ENCODE data around the gene MYO19.
"Not testable (repeated sequence)": the region's sequence is repeated elsewhere in the genome, so short reads cannot be mapped to it uniquely, and the experiment has no call there.

Gene MYO19

DNA sequence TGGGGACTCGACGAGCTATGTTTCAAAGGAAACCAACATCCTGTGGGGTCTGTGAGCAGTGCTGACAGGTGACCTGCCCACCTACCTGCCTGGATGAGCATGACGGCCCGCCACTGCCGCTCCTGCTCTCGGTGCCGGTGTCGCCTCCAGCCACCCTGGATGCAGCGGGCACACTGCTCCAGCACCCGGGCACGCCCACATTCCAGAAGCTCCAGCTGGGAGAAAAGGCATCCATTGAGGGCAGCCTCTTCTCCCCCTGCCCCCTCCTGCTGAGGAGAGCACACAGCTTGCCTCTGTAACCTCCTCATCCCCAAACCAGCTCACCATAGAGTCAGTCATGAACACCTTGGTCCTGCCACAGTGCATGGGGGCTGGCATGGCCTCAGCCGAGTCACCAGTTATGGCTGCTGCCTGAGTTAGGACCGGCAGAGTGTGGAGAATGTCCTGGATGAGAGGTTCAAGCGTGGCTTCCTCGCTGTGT lies 33.9 kb downstream of the MYO19 start:
- FAIRE-seq (no peak), DNase-seq (ENCODE audit: low spot score) (no peak)

DNA sequence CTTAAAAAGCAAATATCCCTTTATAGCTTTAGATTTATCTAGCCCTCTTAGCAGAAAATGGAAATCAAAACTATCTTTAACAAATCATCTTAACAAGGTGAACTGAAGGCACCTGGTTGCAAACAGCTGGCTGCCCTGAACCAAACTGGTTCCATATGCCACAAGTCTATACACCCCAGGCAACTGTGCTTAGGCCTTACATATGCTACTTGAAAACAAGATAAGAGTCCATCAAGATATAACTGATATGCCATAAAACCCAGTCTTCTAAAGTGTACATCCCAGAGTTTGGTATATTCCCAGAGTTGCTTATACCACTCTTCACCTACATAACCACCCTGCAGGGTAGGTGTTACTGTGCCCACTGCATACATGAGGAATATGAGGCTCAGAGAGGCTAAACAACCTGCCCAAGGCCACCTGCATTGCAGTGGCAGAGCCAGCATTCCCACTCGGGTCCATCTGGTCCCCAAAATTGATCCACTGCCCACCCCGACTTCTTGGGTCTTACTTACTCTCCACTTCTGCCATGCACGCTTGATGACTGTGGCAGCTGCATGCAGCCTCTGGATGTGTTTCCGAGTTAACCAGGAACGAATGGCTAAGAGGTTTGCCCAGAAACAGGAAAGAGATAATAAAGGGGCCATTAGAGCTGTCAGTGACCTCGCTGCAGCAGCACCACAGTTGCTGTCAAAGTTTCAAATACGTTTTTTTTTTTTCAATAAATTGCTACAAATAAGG lies 35.9 kb downstream of the MYO19 start:
- no peak for FAIRE-seq

DNA sequence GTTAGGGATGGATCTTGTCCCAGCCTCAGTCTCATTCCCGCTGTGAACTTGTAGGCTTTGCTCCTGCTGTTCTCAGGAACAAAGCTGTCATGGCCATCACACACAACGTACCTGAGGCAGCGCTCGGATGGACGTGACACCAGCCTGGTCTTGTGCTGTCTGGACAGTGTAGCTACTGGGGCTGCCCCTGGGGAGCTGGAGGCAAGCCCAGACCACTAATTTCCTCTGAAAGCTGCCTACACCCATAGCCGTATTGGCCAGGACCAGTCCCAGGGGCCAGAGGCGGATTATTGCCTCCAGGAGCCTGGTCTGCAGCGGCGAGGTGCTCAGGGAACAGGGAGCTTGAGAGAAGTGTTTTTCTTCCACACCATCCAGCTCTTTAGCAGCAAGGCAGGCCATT lies 36.5 kb downstream of the MYO19 start:
- no peak for DNase-seq (ENCODE audit: low spot score)
- FAIRE-seq: no peak

More for the DNA sequence above, 35.9 kb downstream of the MYO19 start:
- DNase-seq (ENCODE audit: low spot score): no peak

DNA sequence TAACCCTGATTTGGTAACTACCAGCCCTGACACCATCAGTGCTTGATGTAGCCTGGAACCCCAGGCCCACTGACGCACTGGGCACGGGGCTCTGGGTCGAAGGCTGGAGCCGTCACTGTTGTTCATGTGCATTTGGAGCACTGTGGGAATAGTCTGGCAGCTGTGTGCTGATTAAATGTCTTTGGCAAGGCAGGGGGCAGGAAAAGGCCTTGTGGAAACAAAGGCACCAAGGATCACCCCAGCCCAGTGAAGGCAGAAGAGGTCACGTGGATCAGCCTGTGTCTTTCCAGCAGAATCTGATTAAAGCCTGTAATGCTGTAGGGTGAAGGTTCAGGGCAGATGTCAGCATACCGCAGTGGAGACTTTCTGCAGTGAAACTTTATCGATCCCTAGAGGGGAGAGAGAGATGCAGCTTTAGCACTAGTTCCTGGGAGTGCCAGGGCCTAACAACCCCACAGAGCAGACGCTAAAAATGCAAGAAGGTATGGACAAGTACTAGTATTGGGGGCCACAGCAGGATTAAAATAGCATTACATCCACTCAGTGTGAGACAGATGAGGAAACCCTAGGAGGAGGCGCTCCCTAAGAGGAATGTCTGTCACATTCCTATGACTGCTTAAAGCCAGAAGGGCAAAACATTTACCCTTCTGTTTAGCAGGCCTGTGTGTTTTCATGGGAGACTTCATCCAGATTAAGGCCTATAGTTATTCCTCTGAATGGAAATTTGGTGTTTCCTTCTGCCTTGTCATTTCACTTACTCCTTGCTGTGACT lies 38.5 kb downstream of the MYO19 start:
- no peak for DNase-seq (ENCODE audit: low spot score)
- no peak for FAIRE-seq

DNA sequence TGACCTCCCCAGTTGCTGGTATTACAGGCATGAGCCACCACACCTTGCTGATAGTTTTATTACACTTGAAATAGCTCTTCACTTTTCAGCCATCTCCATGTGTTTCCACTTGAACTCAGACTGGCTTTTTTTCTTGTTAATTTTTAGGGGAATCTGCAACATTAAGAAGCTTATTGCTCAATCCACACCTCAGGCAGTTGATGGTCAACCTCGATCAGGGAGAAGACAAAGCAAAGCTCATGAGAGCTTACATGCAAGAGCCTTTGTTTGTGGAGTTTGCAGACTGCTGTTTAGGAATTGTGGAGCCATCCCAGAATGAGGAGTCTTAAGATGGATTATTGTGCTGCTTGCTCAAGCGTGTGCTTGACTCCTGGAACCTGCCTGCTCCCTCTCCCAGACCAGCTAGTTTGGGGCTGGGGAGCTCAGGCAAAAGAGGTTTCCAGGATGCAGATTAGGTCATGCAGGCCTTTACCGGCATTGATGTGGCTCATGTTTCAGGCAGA lies 39.5 kb downstream of the MYO19 start:
- no peak for FAIRE-seq
- DNase-seq (ENCODE audit: low spot score): no peak

DNA sequence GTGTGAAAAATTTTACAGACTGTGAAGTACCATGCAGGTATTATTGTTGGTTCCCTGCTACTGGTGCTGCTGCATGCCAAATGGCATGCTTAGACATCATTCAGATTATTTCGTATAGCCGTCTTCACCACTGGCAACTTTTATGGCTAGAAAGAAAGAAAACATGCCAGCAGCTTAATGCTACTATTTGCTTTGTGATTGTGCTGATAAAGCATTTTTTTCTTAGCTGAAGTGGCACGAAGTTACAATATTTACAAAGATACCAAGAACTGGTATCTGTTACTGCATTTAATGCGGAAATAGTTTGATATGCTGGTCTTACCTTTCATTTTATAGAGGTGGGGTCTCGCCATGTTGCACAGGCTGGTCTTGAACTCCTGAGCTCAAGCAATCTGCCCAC lies 40.0 kb downstream of the MYO19 start:
- no peak for DNase-seq (ENCODE audit: low spot score)
- no peak for FAIRE-seq

DNA sequence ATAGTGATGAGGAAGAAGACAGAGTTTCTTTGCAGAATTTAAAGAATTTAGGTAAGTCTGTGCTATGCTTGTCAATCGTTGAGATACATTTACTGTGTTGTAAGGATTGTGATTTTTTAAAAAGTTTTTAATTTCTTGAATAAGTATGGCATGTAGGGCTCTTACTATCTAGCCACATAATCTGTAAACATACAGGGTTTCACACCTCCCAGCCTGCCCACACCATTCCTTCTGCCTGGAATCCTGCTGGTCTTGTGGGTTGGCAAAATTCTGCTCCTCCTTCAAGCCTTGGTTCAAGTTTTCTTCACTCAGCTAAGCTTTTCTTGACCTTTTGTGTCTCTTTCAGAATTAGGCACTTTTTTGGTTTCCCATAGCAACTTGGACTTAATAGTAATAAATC lies 40.7 kb downstream of the MYO19 start:
- FAIRE-seq (no peak), DNase-seq (ENCODE audit: low spot score) (no peak)

DNA sequence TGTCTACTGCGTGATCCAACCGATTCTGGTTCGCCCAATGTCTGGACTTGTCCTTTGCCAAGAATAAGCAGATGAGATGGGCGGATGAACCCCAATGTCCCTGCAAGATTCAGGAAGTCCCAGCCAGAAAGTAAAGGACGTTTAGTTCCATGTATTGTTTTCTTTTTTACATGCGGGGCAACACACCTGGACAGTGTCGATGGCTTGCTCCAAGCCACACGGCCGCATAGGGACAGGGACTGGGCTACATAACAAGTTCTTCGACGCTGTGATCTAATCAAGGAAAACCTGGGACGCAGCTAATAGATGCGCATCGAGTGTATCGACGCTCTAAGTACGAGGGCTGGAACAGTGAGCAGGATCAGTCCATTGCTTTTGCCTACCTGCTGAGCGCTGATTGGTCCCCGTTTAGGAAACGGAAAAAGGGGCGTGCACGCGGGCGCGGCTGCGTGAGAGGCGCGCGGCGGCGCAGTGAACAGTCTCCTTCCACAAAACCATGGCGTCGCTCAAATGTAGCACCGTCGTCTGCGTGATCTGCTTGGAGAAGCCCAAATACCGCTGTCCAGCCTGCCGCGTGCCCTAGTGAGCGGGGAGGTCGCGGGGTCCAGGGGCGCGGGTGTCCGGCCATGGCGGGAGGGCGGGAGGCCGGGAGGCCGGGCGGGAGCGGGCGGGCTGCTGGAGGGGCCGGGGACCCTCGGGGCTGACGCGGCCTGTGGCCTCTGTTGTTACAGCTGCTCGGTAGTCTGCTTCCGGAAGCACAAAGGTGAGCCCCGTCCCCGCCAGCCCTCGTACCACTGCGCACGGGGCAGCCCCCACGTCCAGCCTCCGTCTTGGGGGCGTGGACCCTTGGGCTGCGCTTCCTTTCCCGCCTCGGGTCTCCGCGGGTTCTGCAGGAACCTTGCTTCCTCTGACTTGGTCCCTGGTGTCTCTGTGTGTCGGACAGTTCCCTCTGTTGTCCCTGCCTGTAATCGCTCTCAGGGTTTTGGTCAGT lies 48.2 kb downstream of the MYO19 start, which contains the start of gene ZNHIT3:
Gene ZNHIT3 (plus strand): TSS at position 478 of the 991 bp plus-strand sequence. CDS start 19 bp downstream, at position 497.
- DNase-seq (ENCODE audit: low spot score): peak; percentile 79
- no peak for FAIRE-seq

DNA sequence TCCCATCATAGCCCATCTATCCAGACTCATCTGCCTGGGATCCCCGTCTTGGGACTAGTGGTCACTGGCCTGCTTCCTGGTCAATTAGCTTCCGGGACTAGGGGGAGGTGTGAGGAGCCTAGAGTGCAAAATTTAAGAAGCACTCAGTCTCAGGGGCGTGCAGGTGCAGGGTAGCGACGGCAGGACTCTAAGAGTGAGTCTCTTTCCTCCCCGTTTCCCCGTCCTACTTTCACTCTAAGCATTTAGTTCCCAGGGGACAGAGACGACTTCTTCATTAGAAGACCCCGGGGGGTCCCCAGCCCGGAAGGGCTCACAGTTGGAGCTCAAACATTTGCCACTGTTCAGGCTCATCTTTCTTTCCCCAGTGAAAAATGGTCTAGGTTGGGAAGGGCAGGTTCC lies 48.9 kb downstream of the MYO19 start:
- FAIRE-seq (no peak), DNase-seq (ENCODE audit: low spot score) (no peak)

DNA sequence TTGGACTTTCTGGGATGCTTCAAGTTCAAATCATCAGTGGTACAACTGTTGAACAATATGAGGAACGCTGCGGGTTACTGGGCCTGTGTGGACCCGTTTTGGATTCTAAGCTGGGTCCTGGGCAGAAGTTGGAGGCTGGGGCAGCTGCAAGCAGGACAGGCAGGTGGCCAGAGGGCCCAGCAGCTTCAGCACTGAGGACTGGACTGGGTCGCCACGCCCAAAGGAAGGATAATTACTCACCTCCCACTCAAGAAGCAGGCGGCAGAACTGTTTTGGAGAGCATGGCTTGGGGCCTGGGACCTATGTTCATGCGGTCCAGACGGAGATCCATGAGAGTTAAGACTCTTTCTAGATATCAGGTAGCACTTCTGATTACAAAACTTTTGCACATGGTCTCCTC lies 49.6 kb downstream of the MYO19 start:
- FAIRE-seq: no peak

DNA sequence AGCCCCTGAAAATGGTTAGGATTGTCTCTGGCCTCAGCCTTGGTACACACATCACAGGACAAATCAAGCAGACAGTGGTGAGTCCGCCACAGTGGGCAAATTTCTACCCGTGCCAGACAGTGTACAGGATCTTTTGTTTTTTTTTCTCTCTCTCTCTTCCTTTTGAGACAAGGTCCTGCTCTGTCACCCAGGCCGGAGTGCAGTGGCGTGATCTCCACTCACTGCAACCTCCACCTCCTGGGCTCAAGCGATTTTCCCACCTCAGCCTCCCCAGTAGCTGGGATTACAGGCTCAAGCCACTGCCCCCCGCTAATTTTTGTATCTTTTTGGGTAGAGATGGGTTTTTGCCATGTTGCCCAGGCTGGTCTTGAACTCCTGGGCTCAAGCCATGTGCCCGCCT lies 50.6 kb downstream of the MYO19 start:
- not testable (repeated sequence) for DNase-seq (ENCODE audit: low spot score); FAIRE-seq

More for the DNA sequence above, 49.6 kb downstream of the MYO19 start:
- no peak for DNase-seq (ENCODE audit: low spot score)

DNA sequence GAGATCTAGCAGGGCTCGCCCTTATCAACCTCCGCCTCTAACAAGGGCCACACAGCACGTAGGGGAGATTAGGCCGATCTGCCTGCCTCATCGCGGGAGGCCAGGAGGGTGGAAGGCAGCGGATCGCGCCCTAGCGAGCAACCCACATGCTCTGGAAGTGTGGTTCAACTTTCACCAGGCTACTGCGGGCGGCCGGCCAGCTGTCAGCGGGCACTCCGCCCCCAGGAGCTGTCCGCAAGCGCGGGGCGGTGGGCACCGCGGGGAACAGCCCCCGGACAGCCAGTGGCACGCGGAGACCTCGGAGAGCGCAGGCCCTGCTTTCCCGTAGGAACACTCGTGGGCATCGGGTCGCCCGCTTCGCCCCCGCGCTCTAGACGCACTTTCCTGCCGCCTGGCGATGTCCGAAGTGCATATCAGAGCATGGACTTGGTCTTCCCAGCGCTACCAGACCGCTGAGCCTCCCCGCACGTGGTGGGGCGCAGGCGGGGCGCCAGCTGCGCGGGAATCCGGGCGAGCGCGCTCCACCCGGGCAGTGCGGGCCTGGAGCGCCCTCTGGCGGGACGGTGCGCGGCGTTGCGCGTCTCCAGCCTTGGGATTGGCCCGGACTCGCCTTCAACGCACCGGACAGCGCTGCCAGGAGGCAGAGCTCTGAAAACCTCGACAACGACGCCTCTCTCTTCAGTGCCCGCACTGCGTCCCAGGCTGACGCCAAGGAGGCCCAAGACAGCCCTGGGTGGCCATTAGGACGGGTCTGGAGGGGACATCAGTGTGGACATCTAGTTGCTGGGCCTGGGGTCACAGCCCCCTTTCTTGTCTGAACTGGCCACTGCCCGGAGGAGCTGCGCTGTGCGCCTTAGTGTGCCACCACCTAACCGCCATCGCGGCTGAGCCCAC lies 51.8 kb downstream of the MYO19 start:
- FAIRE-seq: no peak
- peak; percentile 13 for DNase-seq (ENCODE audit: low spot score)

DNA sequence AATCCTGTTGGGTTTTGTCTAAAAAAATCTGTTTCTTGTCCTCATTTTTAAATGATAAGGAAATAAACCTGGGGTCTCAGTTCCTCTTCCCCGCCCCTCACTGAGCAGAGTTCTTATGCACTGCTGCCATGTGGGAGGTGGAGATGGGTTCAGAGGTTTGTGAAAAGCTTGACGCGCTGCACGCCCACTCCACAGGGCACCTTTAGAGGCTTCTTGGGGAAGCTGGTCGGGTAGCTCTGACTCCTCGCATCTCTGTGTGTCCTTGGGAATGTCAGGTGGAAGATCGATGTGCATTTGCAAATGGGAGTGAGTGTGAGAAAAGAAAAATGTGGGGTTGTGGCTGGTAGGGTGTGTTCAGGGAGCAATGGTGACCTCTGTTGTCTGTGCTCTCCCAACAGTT lies 52.8 kb downstream of the MYO19 start:
- FAIRE-seq: no peak
- no peak for DNase-seq (ENCODE audit: low spot score)

DNA sequence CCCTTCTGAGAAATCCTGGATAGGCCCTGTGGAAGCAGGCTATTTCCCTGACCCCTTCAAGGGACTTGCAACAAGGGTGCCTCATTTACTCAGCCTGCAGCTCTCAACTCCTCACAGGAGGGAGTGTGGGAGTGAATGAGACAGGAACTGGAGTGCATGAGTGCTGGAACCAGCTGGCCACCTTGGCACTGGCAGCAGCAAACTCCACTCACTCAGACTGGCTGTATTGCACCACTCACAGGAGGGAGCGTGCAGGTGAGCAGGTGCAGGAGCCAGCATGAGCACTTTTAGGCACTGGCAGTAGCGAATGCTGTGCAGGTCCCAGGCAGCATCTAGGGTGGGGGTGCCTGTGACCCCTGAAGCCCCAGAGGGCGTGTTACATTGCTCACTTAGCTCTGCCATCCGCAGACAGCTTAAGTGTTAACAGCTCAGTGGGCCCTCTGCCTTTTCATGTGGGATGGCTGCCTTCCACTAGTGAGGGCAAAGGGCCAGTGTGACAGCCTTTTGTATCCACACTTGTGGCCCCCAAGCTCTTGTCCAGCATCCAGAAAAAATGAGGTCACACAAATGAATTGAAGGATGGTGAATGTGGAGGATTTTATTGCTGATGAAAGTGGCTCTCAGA lies 59.2 kb downstream of the MYO19 start:
- DNase-seq (ENCODE audit: low spot score) (no peak), FAIRE-seq (no peak)

DNA sequence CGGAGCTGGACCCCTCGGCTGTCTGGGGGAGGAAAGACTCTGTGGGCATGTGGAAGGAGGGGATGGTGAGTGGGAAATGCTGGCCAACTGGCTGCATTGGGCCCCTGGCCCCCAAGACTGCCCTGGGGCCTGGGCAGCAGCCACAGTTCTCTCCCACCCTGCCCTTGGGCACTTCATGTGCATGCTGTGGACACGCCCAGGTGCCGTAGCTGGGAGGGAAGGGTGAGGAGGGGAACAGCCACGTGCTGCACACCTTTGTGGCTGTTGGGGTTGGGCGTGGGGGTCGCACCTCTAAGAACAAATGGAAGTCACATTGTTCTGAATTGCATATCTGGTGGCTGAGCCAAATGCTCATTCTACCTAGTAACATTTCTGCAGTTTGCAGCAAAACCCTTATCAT lies 60.1 kb downstream of the MYO19 start:
- no peak for FAIRE-seq
- DNase-seq (ENCODE audit: low spot score): no peak

DNA sequence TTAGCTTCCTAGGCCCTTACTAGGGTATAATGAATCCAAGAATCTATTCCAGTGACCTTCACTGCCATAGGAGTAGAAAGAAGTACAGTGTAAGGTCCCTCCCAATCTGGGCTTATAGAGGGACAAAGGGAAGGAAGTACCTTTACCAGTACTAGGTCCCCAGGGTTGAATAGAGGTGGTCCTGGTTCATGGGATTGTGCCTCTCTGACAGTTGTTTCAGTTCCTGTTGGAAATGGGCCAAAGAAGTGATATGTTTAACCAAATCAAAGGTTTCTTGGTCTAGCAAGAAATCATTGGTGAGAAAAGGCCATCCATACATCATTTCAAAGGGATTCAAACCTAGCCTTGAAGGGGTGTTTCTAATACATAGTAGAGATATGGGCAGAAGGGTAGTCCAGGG lies 64.2 kb downstream of the MYO19 start:
- DNase-seq (ENCODE audit: low spot score) (no peak), FAIRE-seq (no peak)

DNA sequence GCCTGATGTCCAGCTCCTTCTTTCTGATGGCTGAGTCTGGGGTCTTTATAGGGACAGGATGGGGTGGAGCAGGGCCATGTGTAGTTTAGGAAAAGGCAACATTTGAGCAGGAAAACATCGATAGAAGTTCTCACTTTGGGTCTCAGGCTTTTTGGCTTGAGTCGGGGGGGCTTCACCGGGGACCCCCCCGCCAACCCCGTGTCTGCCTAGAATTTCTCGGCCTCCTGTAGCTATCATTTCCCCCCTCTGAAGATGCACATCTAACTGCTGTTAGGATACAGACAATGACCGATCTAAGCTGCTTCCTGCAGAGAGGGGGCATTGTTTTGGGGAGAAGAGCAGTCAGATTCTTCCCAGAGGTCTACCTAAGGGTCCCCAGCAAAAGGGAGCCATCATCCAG lies 64.9 kb downstream of the MYO19 start:
- no peak for DNase-seq (ENCODE audit: low spot score)
- FAIRE-seq: no peak

DNA sequence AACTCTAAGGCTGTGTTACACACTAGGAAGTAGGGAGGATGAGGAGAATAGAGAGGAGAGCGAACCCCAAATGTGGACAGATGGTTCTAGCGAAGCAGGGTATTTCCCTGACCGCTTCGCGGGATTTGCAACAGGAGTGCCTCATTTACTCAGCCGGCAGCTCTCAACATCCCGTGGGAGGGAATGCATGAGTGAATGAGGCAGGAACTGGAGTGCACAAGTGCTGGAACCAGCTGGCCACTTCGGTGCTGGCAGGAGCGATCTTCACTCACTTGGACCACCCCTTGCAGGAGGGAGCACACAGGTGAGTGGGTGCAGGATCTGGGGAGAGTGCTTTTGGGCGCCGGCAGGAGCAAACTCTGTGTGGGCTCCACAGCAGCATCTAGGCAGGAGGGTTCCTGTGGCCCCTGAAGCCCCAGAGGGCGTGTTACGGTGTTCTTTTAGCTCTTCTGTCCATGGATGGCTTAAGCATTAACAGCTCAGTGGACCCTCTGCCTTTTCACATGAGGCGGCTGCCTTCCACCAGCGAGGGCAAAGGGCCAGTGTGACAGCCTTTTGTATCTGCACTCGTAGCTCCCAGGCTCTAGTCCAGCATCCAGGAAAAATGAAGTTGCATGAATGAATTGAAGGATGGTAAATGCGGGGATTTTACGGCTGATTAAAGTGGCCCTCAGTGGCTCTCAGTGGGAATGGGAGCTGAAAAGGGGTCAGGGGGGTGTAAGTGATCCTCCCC lies 65.6 kb downstream of the MYO19 start:
- FAIRE-seq (no peak), DNase-seq (ENCODE audit: low spot score) (no peak)

DNA sequence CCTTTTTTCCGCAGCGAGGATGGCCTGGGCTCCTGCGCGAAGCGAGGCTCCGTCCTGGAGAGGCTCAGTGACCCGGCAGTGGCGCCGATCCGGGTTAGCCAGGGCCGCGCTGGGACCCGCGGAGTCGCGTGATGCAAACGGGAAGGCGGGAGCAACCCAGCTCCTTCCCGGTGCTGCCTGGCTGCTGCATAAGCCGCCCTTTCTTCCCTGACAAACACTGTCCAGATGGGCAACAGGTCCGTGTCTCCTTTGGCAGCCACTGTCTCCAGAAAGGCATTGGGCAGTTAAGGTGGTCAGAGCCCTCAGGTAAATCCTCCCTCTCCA lies 69.9 kb downstream of the MYO19 start:
- DNase-seq (ENCODE audit: low spot score): no peak
- no peak for FAIRE-seq
